ENCODE results near the gene SLC35B2.
A peak's percentile ranks its signal among the peaks of the same experiment; 100 is the strongest.

Gene SLC35B2

DNA sequence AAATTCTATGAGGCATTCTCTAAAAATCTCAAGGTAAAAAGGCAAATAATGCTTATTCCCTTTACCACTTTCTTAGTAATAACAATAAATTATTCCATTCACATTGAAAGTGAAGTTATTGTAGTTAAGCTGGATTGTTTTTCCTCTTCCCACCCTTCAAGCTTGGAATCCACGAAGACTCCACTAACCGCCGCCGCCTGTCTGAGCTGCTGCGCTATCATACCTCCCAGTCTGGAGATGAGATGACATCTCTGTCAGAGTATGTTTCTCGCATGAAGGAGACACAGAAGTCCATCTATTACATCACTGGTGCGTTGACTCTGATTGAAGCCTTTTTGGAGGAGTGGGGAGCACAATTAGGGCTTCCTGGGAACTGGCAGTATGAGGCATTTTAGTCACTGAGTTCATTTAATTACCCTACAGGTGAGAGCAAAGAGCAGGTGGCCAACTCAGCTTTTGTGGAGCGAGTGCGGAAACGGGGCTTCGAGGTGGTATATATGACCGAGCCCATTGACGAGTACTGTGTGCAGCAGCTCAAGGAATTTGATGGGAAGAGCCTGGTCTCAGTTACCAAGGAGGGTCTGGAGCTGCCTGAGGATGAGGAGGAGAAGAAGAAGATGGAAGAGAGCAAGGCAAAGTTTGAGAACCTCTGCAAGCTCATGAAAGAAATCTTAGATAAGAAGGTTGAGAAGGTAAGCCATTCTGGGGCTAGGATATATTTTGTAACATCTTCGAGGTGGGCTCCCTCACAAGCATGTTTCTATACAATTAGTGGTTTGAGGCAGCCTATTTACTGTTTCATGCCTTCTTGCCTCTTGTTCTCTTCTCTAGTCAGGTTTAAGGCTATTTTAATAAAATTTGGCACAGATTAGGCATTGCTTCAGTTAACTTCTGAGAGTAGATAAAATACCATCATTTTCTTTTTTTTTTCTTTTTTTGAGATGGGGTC, 5.5 kb downstream of the SLC35B2 start:
- no peak overlapping the region for H3K27ac ChIP-seq (ENCODE audit: low read depth, low read length)

DNA sequence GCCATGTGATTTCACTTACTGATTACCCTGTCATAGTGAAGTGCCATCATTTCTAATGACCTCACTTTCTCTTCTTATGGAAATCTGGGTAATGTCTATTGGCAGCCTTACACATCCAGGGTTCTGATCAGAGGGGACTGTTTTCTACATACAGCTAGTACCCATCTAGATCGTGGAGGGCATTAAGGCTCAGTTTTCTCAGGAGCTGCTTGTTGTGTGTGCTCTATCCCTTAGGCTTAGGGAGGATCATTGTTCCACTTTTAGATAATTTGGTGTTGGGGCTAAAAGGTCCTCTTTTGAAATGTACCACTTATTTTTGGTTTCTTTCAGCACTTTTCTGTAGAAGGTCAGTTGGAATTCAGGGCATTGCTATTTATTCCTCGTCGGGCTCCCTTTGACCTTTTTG, 6.6 kb downstream of the SLC35B2 start:
- Histone ChIP-seq H3K9ac (ENCODE audit: low read length) (no peak overlapping the region), H3K4me1 (ENCODE audit: control insufficient read depth, insufficient read depth, low read length) (peaks cover 6% of the 10 kb centered on the region), H3K4me3 (ENCODE audit: low read length) (no peak overlapping the region), H3K27me3 (ENCODE audit: control insufficient read depth, insufficient read depth, low read length) (no peaks in the 10 kb centered on the region), H3K36me3 (ENCODE audit: control insufficient read depth, insufficient read depth, low read length) (peaks cover 62% of the 10 kb centered on the region), H3K27ac (ENCODE audit: low read depth, low read length) (no peak overlapping the region)

More for the DNA sequence above, 5.5 kb downstream of the SLC35B2 start:
- H3K9ac ChIP-seq (ENCODE audit: low read length), result no peak overlapping the region
- no peak overlapping the region for H3K4me3 ChIP-seq (ENCODE audit: low read length)
- H3K4me1 ChIP-seq (ENCODE audit: control insufficient read depth, insufficient read depth, low read length), result peaks cover 11% of the 10 kb centered on the region
- no peaks in the 10 kb centered on the region for H3K27me3 ChIP-seq (ENCODE audit: control insufficient read depth, insufficient read depth, low read length)
- peaks cover 62% of the 10 kb centered on the region for H3K36me3 ChIP-seq (ENCODE audit: control insufficient read depth, insufficient read depth, low read length)

DNA sequence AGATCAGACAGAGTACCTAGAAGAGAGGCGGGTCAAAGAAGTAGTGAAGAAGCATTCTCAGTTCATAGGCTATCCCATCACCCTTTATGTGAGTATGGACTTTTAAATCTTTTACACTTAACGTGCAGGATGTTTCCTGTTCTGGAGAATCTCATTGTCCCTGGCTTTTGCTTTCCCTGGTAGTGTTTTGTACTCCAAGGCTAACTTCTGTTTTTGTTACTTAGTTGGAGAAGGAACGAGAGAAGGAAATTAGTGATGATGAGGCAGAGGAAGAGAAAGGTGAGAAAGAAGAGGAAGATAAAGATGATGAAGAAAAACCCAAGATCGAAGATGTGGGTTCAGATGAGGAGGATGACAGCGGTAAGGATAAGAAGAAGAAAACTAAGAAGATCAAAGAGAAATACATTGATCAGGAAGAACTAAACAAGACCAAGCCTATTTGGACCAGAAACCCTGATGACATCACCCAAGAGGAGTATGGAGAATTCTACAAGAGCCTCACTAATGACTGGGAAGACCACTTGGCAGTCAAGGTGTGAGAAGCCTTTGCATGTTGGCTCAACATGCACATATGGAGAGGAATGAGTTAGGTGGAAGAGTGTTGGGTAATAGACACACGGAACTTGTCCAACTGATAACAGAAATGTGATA, 7.1 kb downstream of the SLC35B2 start:
- Histone ChIP-seq H3K27me3 (ENCODE audit: control insufficient read depth, insufficient read depth, low read length) (no peaks in the 10 kb centered on the region), H3K27ac (ENCODE audit: low read depth, low read length) (no peak overlapping the region), H3K4me3 (ENCODE audit: low read length) (no peak overlapping the region), H3K36me3 (ENCODE audit: control insufficient read depth, insufficient read depth, low read length) (peaks cover 60% of the 10 kb centered on the region), H3K9ac (ENCODE audit: low read length) (no peak overlapping the region), H3K4me1 (ENCODE audit: control insufficient read depth, insufficient read depth, low read length) (peaks cover 6% of the 10 kb centered on the region)

DNA sequence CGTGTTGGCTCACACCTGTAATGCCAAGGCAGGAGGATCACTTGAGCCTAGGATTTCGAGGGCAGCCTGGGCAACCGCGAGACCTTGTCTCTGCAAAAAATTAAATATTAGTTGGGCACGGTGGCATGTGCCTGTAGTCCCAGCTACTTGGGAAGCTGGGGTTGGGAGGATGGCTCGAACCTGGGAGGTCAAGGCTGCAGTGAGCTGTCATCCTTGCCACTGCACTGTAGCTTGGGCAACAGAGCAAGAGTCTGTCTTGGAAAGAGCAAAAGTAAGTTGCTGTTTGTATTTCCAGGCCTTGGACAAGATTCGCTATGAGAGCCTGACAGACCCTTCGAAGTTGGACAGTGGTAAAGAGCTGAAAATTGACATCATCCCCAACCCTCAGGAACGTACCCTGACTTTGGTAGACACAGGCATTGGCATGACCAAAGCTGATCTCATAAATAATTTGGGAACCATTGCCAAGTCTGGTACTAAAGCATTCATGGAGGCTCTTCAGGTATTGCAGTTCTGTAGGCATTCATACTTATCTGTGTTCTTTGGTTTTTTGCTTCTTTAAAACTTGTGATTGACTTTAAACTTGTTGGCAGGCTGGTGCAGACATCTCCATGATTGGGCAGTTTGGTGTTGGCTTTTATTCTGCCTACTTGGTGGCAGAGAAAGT, 8.1 kb downstream of the SLC35B2 start:
- Histone ChIP-seq H3K4me3 (ENCODE audit: low read length) (peak overlapping the region; percentile 88), H3K27me3 (ENCODE audit: control insufficient read depth, insufficient read depth, low read length) (no peaks in the 10 kb centered on the region), H3K9ac (ENCODE audit: low read length) (no peak overlapping the region), H3K4me1 (ENCODE audit: control insufficient read depth, insufficient read depth, low read length) (peaks cover 6% of the 10 kb centered on the region), H3K36me3 (ENCODE audit: control insufficient read depth, insufficient read depth, low read length) (peaks cover 51% of the 10 kb centered on the region), H3K27ac (ENCODE audit: low read depth, low read length) (no peak overlapping the region)

DNA sequence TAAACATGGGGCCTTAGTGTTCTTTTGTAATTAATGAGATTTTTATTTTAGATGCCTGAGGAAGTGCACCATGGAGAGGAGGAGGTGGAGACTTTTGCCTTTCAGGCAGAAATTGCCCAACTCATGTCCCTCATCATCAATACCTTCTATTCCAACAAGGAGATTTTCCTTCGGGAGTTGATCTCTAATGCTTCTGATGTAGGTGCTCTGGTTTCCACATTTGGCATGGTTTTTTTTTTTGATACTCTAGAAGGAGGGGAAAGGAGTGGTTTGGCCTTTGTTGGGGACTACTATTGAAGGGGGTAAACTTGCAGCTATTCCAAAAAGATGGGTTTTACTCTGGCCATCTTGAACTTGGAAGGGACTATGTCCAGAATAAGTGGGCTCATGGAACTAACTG, 8.7 kb downstream of the SLC35B2 start:
- Histone ChIP-seq H3K4me3 (ENCODE audit: low read length) (peak overlapping the region; percentile 88), H3K27ac (ENCODE audit: low read depth, low read length) (no peak overlapping the region)

DNA sequence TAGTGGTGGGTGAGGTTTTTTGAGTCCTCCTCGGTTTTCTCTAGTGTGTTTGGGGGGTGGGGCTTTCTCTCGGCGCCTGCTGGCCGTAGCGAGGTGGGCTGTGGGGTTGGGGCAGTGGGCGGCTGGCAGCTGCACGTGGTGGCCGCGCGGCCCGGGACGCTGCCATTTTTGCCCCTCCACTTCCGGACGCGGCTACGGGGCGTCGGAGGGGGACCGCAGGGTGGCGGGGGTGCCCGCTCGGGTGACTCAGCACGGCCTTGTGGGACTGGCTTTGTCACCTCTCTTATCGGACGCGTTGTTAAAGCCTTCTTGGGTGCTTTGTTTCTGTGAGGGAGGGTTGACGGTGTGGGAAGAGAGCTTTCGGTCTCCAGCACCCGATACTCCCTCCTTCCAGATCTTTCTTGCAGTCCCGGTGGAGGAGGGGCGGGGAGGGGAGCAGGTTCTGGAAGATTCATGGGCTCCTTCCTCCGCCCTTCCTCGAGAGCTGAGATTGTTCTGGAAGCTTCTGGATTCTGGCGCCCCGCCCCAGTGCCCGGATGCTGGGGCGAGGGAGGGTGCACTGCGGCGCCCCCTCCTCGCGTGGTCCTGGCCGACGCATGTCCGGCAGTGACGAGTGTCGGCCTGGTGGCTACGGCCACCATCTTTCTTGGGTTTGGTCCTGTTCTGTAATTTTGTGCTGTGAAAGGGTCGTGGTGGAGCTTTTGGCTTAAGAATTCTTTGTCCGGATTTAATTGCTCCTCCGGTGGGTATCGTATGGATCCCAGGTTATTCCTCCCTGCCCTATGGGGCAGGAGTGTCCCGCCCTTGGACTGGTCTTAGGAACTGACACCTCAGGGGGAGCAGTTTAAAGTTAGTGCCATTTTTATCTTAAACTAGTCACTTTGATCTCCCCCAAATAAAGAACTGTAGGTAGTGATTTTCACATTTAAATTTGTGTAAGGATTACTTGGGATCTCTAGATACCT, 9.7 kb downstream of the SLC35B2 start:
- Histone ChIP-seq H3K4me1 (ENCODE audit: control insufficient read depth, insufficient read depth, low read length) (peaks cover 6% of the 10 kb centered on the region), H3K27me3 (ENCODE audit: control insufficient read depth, insufficient read depth, low read length) (no peaks in the 10 kb centered on the region), H3K4me3 (ENCODE audit: low read length) (peak overlapping the region; percentile 88), H3K36me3 (ENCODE audit: control insufficient read depth, insufficient read depth, low read length) (peaks cover 35% of the 10 kb centered on the region), H3K27ac (ENCODE audit: low read depth, low read length) (peak overlapping the region; percentile 95), H3K9ac (ENCODE audit: low read length) (peak overlapping the region; percentile 66)

More for the DNA sequence above, 8.7 kb downstream of the SLC35B2 start:
- no peak overlapping the region for H3K9ac ChIP-seq (ENCODE audit: low read length)
- H3K4me1 ChIP-seq (ENCODE audit: control insufficient read depth, insufficient read depth, low read length), result peaks cover 6% of the 10 kb centered on the region
- peaks cover 45% of the 10 kb centered on the region for H3K36me3 ChIP-seq (ENCODE audit: control insufficient read depth, insufficient read depth, low read length)
- no peaks in the 10 kb centered on the region for H3K27me3 ChIP-seq (ENCODE audit: control insufficient read depth, insufficient read depth, low read length)

DNA sequence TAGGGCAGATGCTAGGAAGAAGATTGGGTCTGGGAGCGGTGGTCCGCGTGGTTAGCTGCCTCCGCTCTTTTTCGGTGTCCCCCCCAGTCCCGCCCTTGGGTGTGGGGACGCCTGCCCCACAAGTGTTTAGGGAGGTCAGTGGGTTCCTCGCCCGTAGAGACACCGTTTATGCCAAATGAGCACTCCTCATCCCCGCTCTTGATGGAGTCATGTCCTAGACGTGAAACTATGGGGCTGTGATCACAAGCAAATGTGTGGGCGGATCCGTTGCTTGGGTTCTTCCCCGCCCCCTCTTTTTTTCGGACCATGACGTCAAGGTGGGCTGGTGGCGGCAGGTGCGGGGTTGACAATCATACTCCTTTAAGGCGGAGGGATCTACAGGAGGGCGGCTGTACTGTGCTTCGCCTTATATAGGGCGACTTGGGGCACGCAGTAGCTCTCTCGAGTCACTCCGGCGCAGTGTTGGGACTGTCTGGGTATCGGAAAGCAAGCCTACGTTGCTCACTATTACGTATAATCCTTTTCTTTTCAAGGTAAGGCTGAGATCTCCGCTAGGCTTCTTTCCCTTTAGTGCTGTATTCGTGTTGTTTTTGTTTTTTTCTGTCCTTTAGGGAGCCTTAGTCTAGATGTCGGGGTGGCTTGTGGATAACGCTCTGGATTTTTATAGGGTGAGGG, 10.5 kb downstream of the SLC35B2 start, which contains the start of gene HSP90AB1:
TSS of gene HSP90AB1 (plus strand) at position 439 of the 675 bp plus-strand sequence. CDS start 1,529 bp downstream, outside the sequence.
- Histone ChIP-seq H3K4me1 (ENCODE audit: control insufficient read depth, insufficient read depth, low read length) (peaks cover 6% of the 10 kb centered on the region), H3K27ac (ENCODE audit: low read depth, low read length) (peak within 1 kb of the TSS; percentile 95), H3K4me3 (ENCODE audit: low read length) (peak within 1 kb of the TSS; percentile 88), H3K27me3 (ENCODE audit: control insufficient read depth, insufficient read depth, low read length) (no peaks in the 10 kb centered on the region), H3K36me3 (ENCODE audit: control insufficient read depth, insufficient read depth, low read length) (peaks cover 30% of the 10 kb centered on the region), H3K9ac (ENCODE audit: low read length) (peak within 1 kb of the TSS; percentile 80)

DNA sequence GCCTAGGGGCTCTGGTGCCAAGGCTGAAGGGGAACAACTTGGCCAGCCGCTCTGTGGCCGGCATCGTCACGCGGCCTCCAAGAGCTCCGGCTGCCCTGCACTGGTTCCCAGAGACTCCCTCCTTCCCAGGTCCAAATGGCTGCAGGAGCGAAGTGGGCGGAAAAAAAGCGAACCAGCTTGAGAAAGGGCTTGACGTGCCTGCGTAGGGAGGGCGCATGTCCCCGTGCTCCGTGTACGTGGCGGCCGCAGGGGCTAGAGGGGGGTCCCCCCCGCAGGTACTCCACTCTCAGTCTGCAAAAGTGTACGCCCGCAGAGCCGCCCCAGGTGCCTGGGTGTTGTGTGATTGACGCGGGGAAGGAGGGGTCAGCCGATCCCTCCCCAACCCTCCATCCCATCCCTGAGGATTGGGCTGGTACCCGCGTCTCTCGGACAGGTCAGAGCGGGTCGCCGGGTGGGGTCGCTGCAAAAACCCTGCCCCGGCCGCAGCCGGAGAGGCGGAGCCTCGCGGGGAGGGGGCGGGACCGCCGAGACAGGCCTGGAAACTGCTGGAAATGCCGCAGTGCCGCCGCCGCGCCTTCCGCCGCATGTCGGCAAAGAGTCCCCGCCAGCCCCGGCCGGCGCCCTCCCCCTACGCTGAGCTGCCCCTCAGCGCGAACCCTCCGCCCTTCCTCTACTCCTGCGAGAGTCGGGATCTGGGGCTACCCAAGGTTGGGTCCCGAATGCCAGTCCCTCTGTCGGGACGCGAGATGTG, 11.2 kb downstream of the SLC35B2 start:
- peak overlapping the region; percentile 88 for H3K4me3 ChIP-seq (ENCODE audit: low read length)
- no peaks in the 10 kb centered on the region for H3K27me3 ChIP-seq (ENCODE audit: control insufficient read depth, insufficient read depth, low read length)
- peak overlapping the region; percentile 95 for H3K27ac ChIP-seq (ENCODE audit: low read depth, low read length)
- H3K9ac ChIP-seq (ENCODE audit: low read length), result peak overlapping the region; percentile 80
- H3K36me3 ChIP-seq (ENCODE audit: control insufficient read depth, insufficient read depth, low read length), result peaks cover 24% of the 10 kb centered on the region
- H3K4me1 ChIP-seq (ENCODE audit: control insufficient read depth, insufficient read depth, low read length), result peaks cover 6% of the 10 kb centered on the region

DNA sequence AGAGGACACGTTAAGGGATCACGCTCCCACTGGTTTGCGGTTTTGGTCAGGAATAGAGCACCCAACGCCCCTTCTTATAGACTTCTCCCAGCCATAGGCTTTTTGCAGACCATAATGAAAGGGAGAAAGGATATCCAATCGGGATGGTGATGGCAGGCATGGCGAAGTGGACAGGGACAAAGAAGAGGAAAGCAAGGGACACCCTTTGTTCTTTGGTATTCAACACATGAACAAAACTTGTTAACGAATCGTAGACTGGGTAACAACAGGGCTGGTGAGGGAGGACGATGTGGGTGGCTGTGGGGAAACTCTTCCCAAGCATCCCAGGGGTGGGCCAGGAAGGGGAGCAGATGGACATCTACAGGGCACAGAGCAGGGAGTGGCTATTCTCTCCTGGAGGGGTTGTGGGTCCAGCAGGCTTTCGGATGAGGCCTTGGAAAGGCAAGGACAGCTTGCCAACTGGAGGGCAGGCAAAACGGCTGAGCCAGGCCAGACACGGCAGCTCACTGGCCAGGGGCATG, 11.9 kb downstream of the SLC35B2 start:
- H3K4me3 ChIP-seq (ENCODE audit: low read length), result peak overlapping the region; percentile 88
- no peaks in the 10 kb centered on the region for H3K27me3 ChIP-seq (ENCODE audit: control insufficient read depth, insufficient read depth, low read length)
- H3K4me1 ChIP-seq (ENCODE audit: control insufficient read depth, insufficient read depth, low read length), result peaks cover 6% of the 10 kb centered on the region
- peak overlapping the region; percentile 95 for H3K27ac ChIP-seq (ENCODE audit: low read depth, low read length)
- peak overlapping the region; percentile 68 for H3K9ac ChIP-seq (ENCODE audit: low read length)
- peaks cover 18% of the 10 kb centered on the region for H3K36me3 ChIP-seq (ENCODE audit: control insufficient read depth, insufficient read depth, low read length)

DNA sequence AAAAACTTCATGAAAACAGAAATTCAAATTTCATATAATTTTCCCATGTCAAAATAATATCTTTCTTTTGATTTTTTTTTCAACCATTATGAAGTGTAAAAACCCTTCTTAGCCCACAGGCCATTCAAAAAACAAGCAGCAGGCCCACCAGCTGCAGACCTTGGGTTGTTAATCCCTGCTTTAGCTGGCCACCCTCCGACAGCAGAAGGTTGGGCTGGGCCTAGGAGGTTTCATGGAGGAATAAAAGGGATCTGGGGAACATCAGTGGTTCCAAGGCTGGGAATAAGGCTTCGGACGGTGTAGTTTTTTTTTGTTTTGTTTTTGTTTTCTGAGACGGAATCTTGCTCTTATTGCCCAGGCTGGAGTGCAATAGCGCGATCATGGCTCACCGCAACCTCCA, 14.0 kb downstream of the SLC35B2 start:
- Histone ChIP-seq H3K27me3 (ENCODE audit: control insufficient read depth, insufficient read depth, low read length) (no peaks in the 10 kb centered on the region), H3K9ac (ENCODE audit: low read length) (no peak overlapping the region), H3K36me3 (ENCODE audit: control insufficient read depth, insufficient read depth, low read length) (no peaks in the 10 kb centered on the region), H3K4me1 (ENCODE audit: control insufficient read depth, insufficient read depth, low read length) (no peaks in the 10 kb centered on the region), H3K4me3 (ENCODE audit: low read length) (no peak overlapping the region), H3K27ac (ENCODE audit: low read depth, low read length) (no peak overlapping the region)
